ENCODE data around the gene IGFBP6.

IGFBP6 gene

DNA sequence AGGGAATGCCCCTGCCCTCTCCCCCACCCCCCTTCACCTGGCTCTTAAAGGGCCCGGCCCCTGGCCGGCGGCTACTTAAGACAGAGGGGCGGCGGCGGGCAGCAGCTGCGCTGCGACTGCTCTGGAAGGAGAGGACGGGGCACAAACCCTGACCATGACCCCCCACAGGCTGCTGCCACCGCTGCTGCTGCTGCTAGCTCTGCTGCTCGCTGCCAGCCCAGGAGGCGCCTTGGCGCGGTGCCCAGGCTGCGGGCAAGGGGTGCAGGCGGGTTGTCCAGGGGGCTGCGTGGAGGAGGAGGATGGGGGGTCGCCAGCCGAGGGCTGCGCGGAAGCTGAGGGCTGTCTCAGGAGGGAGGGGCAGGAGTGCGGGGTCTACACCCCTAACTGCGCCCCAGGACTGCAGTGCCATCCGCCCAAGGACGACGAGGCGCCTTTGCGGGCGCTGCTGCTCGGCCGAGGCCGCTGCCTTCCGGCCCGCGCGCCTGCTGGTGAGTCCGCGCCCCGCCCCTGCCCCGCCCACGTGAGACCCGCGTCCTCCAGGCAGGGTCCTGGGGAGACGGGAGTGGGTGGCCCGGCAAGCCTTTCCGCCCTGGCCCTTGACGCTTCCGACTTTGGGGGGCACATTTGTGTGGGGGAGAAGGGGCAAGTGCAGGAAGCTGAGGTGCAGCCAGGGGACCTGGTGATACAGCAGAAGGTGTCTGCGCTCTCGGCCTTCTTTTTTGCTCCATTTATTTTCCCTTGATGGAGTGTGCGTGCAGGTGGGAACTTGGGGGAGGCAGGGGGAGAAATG is at the start of gene IGFBP6:
Gene IGFBP6 (plus strand): TSS at position 104 of the 790 bp plus-strand sequence. CDS start 51 bp downstream, at position 155.
- in situ Hi-C loops (cut with MboI; ENCODE audit: low sequenced_read_pairs) = no loop called here

GRCh38 chr12:53048033-53048779 is 49.3 kb upstream of the IGFBP6 start:
- in situ Hi-C loops (cut with MboI; ENCODE audit: low sequenced_read_pairs) = no loop called here

- in situ Hi-C loops (cut with MboI; ENCODE audit: low sequenced_read_pairs) = no loop called here
Observed at GRCh38 chr12:53048780-53049401, 48.6 kb upstream of the IGFBP6 start.

GRCh38 chr12:53049571-53050318 is 47.7 kb upstream of the IGFBP6 start, which contains the start of gene TNS2:
TNS2 (plus strand) TSS chr12:53050065; CDS start chr12:53050186, 121 bp downstream.
- in situ Hi-C loops (cut with MboI; ENCODE audit: low sequenced_read_pairs) = loop anchor here (25.0 kb wide), 1 partner anchor 238 kb away; the partner anchor contains the start of genes MYG1 and PFDN5

DNA sequence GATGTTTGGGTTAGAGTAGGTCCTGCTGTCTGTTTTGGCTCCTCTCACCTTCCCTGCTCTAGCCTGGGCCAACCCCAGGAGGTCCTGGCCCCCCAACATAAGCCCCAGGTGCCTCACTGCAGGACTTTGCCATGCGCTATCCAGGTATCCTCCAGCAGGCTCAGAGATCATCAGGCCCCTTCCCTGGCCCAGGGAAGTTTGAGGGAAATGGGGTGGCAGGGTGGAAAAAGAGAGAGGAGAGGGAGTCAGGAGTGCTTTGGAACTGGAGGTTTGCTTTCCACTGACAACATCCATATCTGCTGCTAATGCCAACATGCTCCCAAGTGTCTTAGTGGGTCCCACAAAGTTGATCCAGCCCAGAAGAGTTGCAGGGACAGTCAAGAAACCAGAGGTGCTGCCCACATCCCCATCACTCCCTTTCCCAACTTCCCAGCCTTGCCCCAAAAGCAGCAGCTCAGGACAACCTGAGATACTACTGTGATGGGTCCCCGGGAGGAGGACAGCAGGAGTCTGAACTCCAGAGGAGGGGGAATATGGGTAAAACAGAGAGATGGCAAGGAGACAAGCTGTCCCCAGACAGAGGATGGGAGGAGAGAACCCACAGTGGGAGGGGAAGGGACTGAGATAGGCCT is 46.9 kb upstream of the IGFBP6 start:
- in situ Hi-C loops (cut with MboI; ENCODE audit: low sequenced_read_pairs) = loop anchor here (25.0 kb wide), 1 partner anchor 237 kb away; the partner anchor contains the start of genes MYG1 and PFDN5

GRCh38 chr12:53051058-53051880 is 46.2 kb upstream of the IGFBP6 start:
- in situ Hi-C loops (cut with MboI; ENCODE audit: low sequenced_read_pairs) = loop anchor here (25.0 kb wide), 1 partner anchor 236 kb away; the partner anchor contains the start of genes MYG1 and PFDN5

GRCh38 chr12:53051881-53052412 is 45.5 kb upstream of the IGFBP6 start:
- in situ Hi-C loops (cut with MboI; ENCODE audit: low sequenced_read_pairs) = loop anchor here (25.0 kb wide), 1 partner anchor 235 kb away; the partner anchor contains the start of genes MYG1 and PFDN5

GRCh38 chr12:53052419-53053217 is 44.8 kb upstream of the IGFBP6 start:
- in situ Hi-C loops (cut with MboI; ENCODE audit: low sequenced_read_pairs) = loop anchor here (25.0 kb wide), 1 partner anchor 235 kb away; the partner anchor contains the start of genes MYG1 and PFDN5

GRCh38 chr12:53053218-53054111 is 44.0 kb upstream of the IGFBP6 start:
- in situ Hi-C loops (cut with MboI; ENCODE audit: low sequenced_read_pairs) = loop anchor here (25.0 kb wide), 1 partner anchor 234 kb away; the partner anchor contains the start of genes MYG1 and PFDN5

- in situ Hi-C loops (cut with MboI; ENCODE audit: low sequenced_read_pairs) = loop anchor here (25.0 kb wide), 1 partner anchor 233 kb away; the partner anchor contains the start of genes MYG1 and PFDN5
Observed at GRCh38 chr12:53054112-53054878, 43.2 kb upstream of the IGFBP6 start.

DNA sequence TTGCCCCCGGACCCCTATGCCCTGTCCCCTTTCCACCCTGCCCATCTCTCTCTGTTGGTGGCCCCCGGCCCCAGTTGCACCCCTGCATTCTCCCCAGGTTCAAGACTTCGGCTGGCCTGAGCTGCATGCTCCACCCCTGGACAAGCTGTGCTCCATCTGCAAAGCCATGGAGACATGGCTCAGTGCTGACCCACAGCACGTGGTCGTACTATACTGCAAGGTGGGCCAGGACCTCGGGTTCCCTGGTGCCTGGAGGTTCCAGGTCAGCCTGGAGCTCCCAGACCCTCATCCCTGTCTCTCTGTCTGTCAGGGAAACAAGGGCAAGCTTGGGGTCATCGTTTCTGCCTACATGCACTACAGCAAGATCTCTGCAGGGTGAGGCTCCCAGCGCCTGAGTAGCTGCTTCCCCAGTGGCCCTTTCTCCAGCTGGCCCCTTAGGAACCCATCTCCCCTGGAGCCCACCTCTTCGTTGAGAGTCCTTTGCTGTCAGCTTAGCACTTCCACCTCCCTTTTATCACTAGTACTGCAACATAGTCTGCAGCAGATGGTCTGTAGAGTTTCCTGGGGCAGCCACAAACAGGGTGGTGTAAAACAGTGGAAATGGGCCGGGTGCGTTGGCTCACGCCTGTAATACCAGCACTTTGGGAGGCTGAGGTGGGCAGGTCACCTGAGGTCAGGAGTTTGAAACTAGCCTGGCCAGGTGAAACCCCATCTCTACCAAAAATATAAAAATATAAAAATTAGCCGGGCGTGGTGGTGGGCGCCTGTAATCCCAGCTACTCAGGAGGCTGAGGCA is 41.8 kb upstream of the IGFBP6 start:
- in situ Hi-C loops (cut with MboI; ENCODE audit: low sequenced_read_pairs) = loop anchor here (25.0 kb wide), 1 partner anchor 232 kb away; the partner anchor contains the start of genes MYG1 and PFDN5

GRCh38 chr12:53056296-53056695 is 41.2 kb upstream of the IGFBP6 start:
- in situ Hi-C loops (cut with MboI; ENCODE audit: low sequenced_read_pairs) = loop anchor here (25.0 kb wide), 1 partner anchor 231 kb away; the partner anchor contains the start of genes MYG1 and PFDN5

- in situ Hi-C loops (cut with MboI; ENCODE audit: low sequenced_read_pairs) = loop anchor here (25.0 kb wide), 1 partner anchor 230 kb away; the partner anchor contains the start of genes MYG1 and PFDN5
Observed at GRCh38 chr12:53056901-53057300, 40.6 kb upstream of the IGFBP6 start.

- in situ Hi-C loops (cut with MboI; ENCODE audit: low sequenced_read_pairs) = loop anchor here (25.0 kb wide), 1 partner anchor 229 kb away; the partner anchor contains the start of genes MYG1 and PFDN5
Observed at GRCh38 chr12:53057816-53058500, 39.5 kb upstream of the IGFBP6 start.
